ENCODE measurements around the gene LRRC58. TPM values are rescaled to one million over a fixed set of nuclear protein-coding genes. Genes with fewer than 3 reads are reported as not detected.

LRRC58 gene
- total and polyA plus RNA-seq, 2 of the 13 experiments (the other 11 are each of a cell fraction or from before 2014, with no cell fraction given) = 9.7 to 17.3 TPM

- H3K4me1 ChIP-seq (ENCODE audit: insufficient read depth, low read length) = no peaks in the 10 kb centered on the region
- no peak overlapping the region for H3K4me3 ChIP-seq (replicated peaks in 1 of 3; ENCODE audit: insufficient read depth in 1 of 3, low read depth in 2 of 3, low read length in 3 of 3)
- H2AFZ ChIP-seq (ENCODE audit: low read length) = no peak overlapping the region
- ChIA-PET POLR2A (no interaction called here), CTCF (ENCODE audit: low intra/inter-chr PET ratio, low total read pairs) (no interaction called here)
- TF ChIP-seq, protein P1, sequence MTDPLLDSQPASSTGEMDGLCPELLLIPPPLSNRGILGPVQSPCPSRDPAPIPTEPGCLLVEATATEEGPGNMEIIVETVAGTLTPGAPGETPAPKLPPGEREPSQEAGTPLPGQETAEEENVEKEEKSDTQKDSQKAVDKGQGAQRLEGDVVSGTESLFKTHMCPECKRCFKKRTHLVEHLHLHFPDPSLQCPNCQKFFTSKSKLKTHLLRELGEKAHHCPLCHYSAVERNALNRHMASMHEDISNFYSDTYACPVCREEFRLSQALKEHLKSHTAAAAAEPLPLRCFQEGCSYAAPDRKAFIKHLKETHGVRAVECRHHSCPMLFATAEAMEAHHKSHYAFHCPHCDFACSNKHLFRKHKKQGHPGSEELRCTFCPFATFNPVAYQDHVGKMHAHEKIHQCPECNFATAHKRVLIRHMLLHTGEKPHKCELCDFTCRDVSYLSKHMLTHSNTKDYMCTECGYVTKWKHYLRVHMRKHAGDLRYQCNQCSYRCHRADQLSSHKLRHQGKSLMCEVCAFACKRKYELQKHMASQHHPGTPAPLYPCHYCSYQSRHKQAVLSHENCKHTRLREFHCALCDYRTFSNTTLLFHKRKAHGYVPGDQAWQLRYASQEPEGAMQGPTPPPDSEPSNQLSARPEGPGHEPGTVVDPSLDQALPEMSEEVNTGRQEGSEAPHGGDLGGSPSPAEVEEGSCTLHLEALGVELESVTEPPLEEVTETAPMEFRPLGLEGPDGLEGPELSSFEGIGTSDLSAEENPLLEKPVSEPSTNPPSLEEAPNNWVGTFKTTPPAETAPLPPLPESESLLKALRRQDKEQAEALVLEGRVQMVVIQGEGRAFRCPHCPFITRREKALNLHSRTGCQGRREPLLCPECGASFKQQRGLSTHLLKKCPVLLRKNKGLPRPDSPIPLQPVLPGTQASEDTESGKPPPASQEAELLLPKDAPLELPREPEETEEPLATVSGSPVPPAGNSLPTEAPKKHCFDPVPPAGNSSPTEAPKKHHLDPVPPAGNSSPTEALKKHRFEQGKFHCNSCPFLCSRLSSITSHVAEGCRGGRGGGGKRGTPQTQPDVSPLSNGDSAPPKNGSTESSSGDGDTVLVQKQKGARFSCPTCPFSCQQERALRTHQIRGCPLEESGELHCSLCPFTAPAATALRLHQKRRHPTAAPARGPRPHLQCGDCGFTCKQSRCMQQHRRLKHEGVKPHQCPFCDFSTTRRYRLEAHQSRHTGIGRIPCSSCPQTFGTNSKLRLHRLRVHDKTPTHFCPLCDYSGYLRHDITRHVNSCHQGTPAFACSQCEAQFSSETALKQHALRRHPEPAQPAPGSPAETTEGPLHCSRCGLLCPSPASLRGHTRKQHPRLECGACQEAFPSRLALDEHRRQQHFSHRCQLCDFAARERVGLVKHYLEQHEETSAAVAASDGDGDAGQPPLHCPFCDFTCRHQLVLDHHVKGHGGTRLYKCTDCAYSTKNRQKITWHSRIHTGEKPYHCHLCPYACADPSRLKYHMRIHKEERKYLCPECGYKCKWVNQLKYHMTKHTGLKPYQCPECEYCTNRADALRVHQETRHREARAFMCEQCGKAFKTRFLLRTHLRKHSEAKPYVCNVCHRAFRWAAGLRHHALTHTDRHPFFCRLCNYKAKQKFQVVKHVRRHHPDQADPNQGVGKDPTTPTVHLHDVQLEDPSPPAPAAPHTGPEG (CRISPR knock-in tag; IDR thresholded peaks at IDR 0.05) = no peak
- TF ChIP-seq ZBTB49 (CRISPR knock-in tag; IDR thresholded peaks at IDR 0.05; ENCODE audit: borderline replicate concordance) (no peak), ZNF30 (CRISPR knock-in tag; IDR thresholded peaks at IDR 0.05) (no peak)
- TF ChIP-seq, protein P2, sequence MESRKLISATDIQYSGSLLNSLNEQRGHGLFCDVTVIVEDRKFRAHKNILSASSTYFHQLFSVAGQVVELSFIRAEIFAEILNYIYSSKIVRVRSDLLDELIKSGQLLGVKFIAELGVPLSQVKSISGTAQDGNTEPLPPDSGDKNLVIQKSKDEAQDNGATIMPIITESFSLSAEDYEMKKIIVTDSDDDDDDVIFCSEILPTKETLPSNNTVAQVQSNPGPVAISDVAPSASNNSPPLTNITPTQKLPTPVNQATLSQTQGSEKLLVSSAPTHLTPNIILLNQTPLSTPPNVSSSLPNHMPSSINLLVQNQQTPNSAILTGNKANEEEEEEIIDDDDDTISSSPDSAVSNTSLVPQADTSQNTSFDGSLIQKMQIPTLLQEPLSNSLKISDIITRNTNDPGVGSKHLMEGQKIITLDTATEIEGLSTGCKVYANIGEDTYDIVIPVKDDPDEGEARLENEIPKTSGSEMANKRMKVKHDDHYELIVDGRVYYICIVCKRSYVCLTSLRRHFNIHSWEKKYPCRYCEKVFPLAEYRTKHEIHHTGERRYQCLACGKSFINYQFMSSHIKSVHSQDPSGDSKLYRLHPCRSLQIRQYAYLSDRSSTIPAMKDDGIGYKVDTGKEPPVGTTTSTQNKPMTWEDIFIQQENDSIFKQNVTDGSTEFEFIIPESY (CRISPR knock-in tag; IDR thresholded peaks at IDR 0.05) = no peak
- intact Hi-C loops (cut with micrococcal nuclease; ENCODE audit: unreplicated experiment) (no loop called here), in situ Hi-C loops (cut with HindIII; ENCODE audit: extremely low pct_ligation_motif_present, low pct_unique_long_range_greater_than_20kb) (no loop called here)
- ATAC-seq (no peak), DNase-seq (ENCODE audit: low spot score) (no peak), FAIRE-seq (no peak)
- H3K27me3 ChIP-seq (ENCODE audit: control insufficient read depth in 1 of 2, insufficient read depth in 2 of 2, low read length in 2 of 2) = no peaks in the 10 kb centered on the region; a peak in 1 of 5 replicates
- H3K4me2 ChIP-seq (ENCODE audit: low read depth, low read length) = no peak overlapping the region
- H4K20me1 ChIP-seq (ENCODE audit: insufficient read depth, low read length) = no peaks in the 10 kb centered on the region
- no peak overlapping the region for H3K9ac ChIP-seq (ENCODE audit: insufficient read depth, low read depth, low read length)
- no peaks in the 10 kb centered on the region for H3K9me3 ChIP-seq (ENCODE audit: low read length)
- BruUV-seq (replicated peaks) = no TSS peak
- H3K27ac ChIP-seq (ENCODE audit: extremely low read length, insufficient read depth, low read length) = no peak overlapping the region
- no peaks in the 10 kb centered on the region for H3K36me3 ChIP-seq (replicated peaks in 1 of 2; ENCODE audit: control insufficient read depth in 1 of 2, insufficient read depth in 2 of 2, low read length in 2 of 2)
- H3K79me2 ChIP-seq (ENCODE audit: insufficient read depth, low read length) = no peaks in the 10 kb centered on the region
Observed at GRCh38 chr3:120299403-120299802, 49.8 kb downstream of the LRRC58 start.

All from HepG2 (cell line).